ENCODE data around the gene HSFY2. TPM values are rescaled to one million over a fixed set of nuclear protein-coding genes. Genes with fewer than 3 reads are reported as not detected.
"Not testable (repeated sequence)": the region's sequence is repeated elsewhere in the genome, so short reads cannot be mapped to it uniquely, and the experiment has no call there.

HSFY2 gene
- polyA plus RNA-seq (2013, experiment 1 of 2), result 0.04 TPM
- 0.08 TPM for polyA plus RNA-seq (2013, experiment 2 of 2)

- not testable (repeated sequence) for DNase-seq (ENCODE audit: low spot score); H3K79me1 ChIP-seq (ENCODE audit: low read depth, low read length); H3K4me3 ChIP-seq (ENCODE audit: low read length in 2 of 2); H2BK5ac ChIP-seq (ENCODE audit: low read length); H2AK5ac ChIP-seq (ENCODE audit: low read depth, low read length); H3K36me3 ChIP-seq (replicated peaks in 1 of 2; ENCODE audit: control insufficient read depth in 2 of 2, insufficient read depth in 2 of 2, low read length in 2 of 2); H3K14ac ChIP-seq (ENCODE audit: low read length); H3K9ac ChIP-seq (ENCODE audit: low read depth, low read length, poor library complexity); H4K8ac ChIP-seq (ENCODE audit: low read depth, low read length); H3K27me3 ChIP-seq (ENCODE audit: control insufficient read depth in 3 of 3, insufficient read depth in 3 of 3, low read depth in 1 of 3, low read length in 3 of 3); H3K18ac ChIP-seq (ENCODE audit: low read length); H2BK120ac ChIP-seq (ENCODE audit: low read depth, low read length); H2BK15ac ChIP-seq (ENCODE audit: low read length); H2BK12ac ChIP-seq (ENCODE audit: low read length); H2AFZ ChIP-seq (ENCODE audit: low read length); H3K4me2 ChIP-seq (ENCODE audit: insufficient read depth, low read length, poor library complexity, severe bottlenecking); H3K4ac ChIP-seq (ENCODE audit: low read length); H3K9me3 ChIP-seq (replicated peaks in 1 of 2; ENCODE audit: control insufficient read depth in 2 of 2, insufficient read depth in 1 of 2, low read depth in 1 of 2, low read length in 2 of 2); H3K23ac ChIP-seq (ENCODE audit: low read depth, low read length, poor library complexity); H3K4me1 ChIP-seq (ENCODE audit: control insufficient read depth in 2 of 2, insufficient read depth in 1 of 2, low read depth in 1 of 2, low read length in 2 of 2); H3K27ac ChIP-seq (replicated peaks; ENCODE audit: low read length); H4K91ac ChIP-seq (ENCODE audit: low read depth, low read length, poor library complexity)
- no CpG with 5 or more reads among the region's 1 CpG for WGBS, 2 donors (ENCODE audit: extremely low coverage in 2 of 2, insufficient read length in 2 of 2, insufficient replicate concordance in 1 of 2)
These were observed at the start of gene HSFY2 for GRCh38 chrY:18773635-18774034. TSS of gene HSFY2 (minus strand) at chrY:18773735. CDS start at chrY:18773618, 117 bp downstream.

- H4K91ac ChIP-seq (ENCODE audit: low read depth, low read length, poor library complexity); H2AFZ ChIP-seq (ENCODE audit: low read length): not testable (repeated sequence)
- WGBS, 2 donors (ENCODE audit: extremely low coverage in 2 of 2, insufficient read length in 2 of 2, insufficient replicate concordance in 1 of 2), result no CpG with 5 or more reads among the region's 5 CpGs
These were observed 42.2 kb upstream of the HSFY2 start for GRCh38 chrY:18815751-18816150.

GRCh38 chrY:18788757-18789406 is 15.3 kb upstream of the HSFY2 start:
- not testable (repeated sequence) for H2BK5ac ChIP-seq (ENCODE audit: low read length); H3K23ac ChIP-seq (ENCODE audit: low read depth, low read length, poor library complexity); H3K4me3 ChIP-seq (ENCODE audit: low read length in 2 of 2); DNase-seq (ENCODE audit: low spot score); H2AK5ac ChIP-seq (ENCODE audit: low read depth, low read length); H3K18ac ChIP-seq (ENCODE audit: low read length); H3K4ac ChIP-seq (ENCODE audit: low read length); H2BK120ac ChIP-seq (ENCODE audit: low read depth, low read length); H3K27me3 ChIP-seq (ENCODE audit: control insufficient read depth in 3 of 3, insufficient read depth in 3 of 3, low read depth in 1 of 3, low read length in 3 of 3); H3K36me3 ChIP-seq (replicated peaks in 1 of 2; ENCODE audit: control insufficient read depth in 2 of 2, insufficient read depth in 2 of 2, low read length in 2 of 2); H3K27ac ChIP-seq (replicated peaks; ENCODE audit: low read length); H2BK15ac ChIP-seq (ENCODE audit: low read length); H3K14ac ChIP-seq (ENCODE audit: low read length); H2AFZ ChIP-seq (ENCODE audit: low read length); H3K4me2 ChIP-seq (ENCODE audit: insufficient read depth, low read length, poor library complexity, severe bottlenecking); H3K4me1 ChIP-seq (ENCODE audit: control insufficient read depth in 2 of 2, insufficient read depth in 1 of 2, low read depth in 1 of 2, low read length in 2 of 2); H3K9ac ChIP-seq (ENCODE audit: low read depth, low read length, poor library complexity); H4K91ac ChIP-seq (ENCODE audit: low read depth, low read length, poor library complexity); H4K8ac ChIP-seq (ENCODE audit: low read depth, low read length); H2BK12ac ChIP-seq (ENCODE audit: low read length); H3K79me1 ChIP-seq (ENCODE audit: low read depth, low read length); H3K9me3 ChIP-seq (replicated peaks in 1 of 2; ENCODE audit: control insufficient read depth in 2 of 2, insufficient read depth in 1 of 2, low read depth in 1 of 2, low read length in 2 of 2)
- WGBS, 2 donors (ENCODE audit: extremely low coverage in 2 of 2, insufficient read length in 2 of 2, insufficient replicate concordance in 1 of 2), result no CpG with 5 or more reads among the region's 2 CpGs

More at GRCh38 chrY:18815751-18816150, 42.2 kb upstream of the HSFY2 start:
- H2BK5ac ChIP-seq (ENCODE audit: low read length); H2BK12ac ChIP-seq (ENCODE audit: low read length); H4K8ac ChIP-seq (ENCODE audit: low read depth, low read length); H3K27ac ChIP-seq (replicated peaks; ENCODE audit: low read length); H2AK5ac ChIP-seq (ENCODE audit: low read depth, low read length); H3K18ac ChIP-seq (ENCODE audit: low read length); H3K9me3 ChIP-seq (replicated peaks in 1 of 2; ENCODE audit: control insufficient read depth in 2 of 2, insufficient read depth in 1 of 2, low read depth in 1 of 2, low read length in 2 of 2); H3K14ac ChIP-seq (ENCODE audit: low read length); H3K79me1 ChIP-seq (ENCODE audit: low read depth, low read length); H3K4me1 ChIP-seq (ENCODE audit: control insufficient read depth in 2 of 2, insufficient read depth in 1 of 2, low read depth in 1 of 2, low read length in 2 of 2); H2BK15ac ChIP-seq (ENCODE audit: low read length); H3K9ac ChIP-seq (ENCODE audit: low read depth, low read length, poor library complexity); DNase-seq (ENCODE audit: low spot score); H3K27me3 ChIP-seq (ENCODE audit: control insufficient read depth in 3 of 3, insufficient read depth in 3 of 3, low read depth in 1 of 3, low read length in 3 of 3); H2BK120ac ChIP-seq (ENCODE audit: low read depth, low read length); H3K4me2 ChIP-seq (ENCODE audit: insufficient read depth, low read length, poor library complexity, severe bottlenecking); H3K4ac ChIP-seq (ENCODE audit: low read length); H3K4me3 ChIP-seq (ENCODE audit: low read length in 2 of 2); H3K23ac ChIP-seq (ENCODE audit: low read depth, low read length, poor library complexity); H3K36me3 ChIP-seq (replicated peaks in 1 of 2; ENCODE audit: control insufficient read depth in 2 of 2, insufficient read depth in 2 of 2, low read length in 2 of 2): not testable (repeated sequence)

- not testable (repeated sequence) for H3K9me3 ChIP-seq (replicated peaks in 1 of 2; ENCODE audit: control insufficient read depth in 2 of 2, insufficient read depth in 1 of 2, low read depth in 1 of 2, low read length in 2 of 2); H2AK5ac ChIP-seq (ENCODE audit: low read depth, low read length); H3K4ac ChIP-seq (ENCODE audit: low read length); H3K9ac ChIP-seq (ENCODE audit: low read depth, low read length, poor library complexity); H2BK15ac ChIP-seq (ENCODE audit: low read length); H3K23ac ChIP-seq (ENCODE audit: low read depth, low read length, poor library complexity); DNase-seq (ENCODE audit: low spot score); H3K4me2 ChIP-seq (ENCODE audit: insufficient read depth, low read length, poor library complexity, severe bottlenecking); H2AFZ ChIP-seq (ENCODE audit: low read length); H3K4me3 ChIP-seq (ENCODE audit: low read length in 2 of 2); H3K79me1 ChIP-seq (ENCODE audit: low read depth, low read length); H2BK120ac ChIP-seq (ENCODE audit: low read depth, low read length); H4K8ac ChIP-seq (ENCODE audit: low read depth, low read length); H3K27me3 ChIP-seq (ENCODE audit: control insufficient read depth in 3 of 3, insufficient read depth in 3 of 3, low read depth in 1 of 3, low read length in 3 of 3); H4K91ac ChIP-seq (ENCODE audit: low read depth, low read length, poor library complexity); H3K18ac ChIP-seq (ENCODE audit: low read length); H3K4me1 ChIP-seq (ENCODE audit: control insufficient read depth in 2 of 2, insufficient read depth in 1 of 2, low read depth in 1 of 2, low read length in 2 of 2); H2BK5ac ChIP-seq (ENCODE audit: low read length); H2BK12ac ChIP-seq (ENCODE audit: low read length); H3K27ac ChIP-seq (replicated peaks; ENCODE audit: low read length); H3K36me3 ChIP-seq (replicated peaks in 1 of 2; ENCODE audit: control insufficient read depth in 2 of 2, insufficient read depth in 2 of 2, low read length in 2 of 2); H3K14ac ChIP-seq (ENCODE audit: low read length)
- WGBS, 2 donors (ENCODE audit: extremely low coverage in 2 of 2, insufficient read length in 2 of 2, insufficient replicate concordance in 1 of 2), result no CpG with 5 or more reads among the region's 2 CpGs
These were observed 19.5 kb downstream of the HSFY2 start for GRCh38 chrY:18754077-18754476.

Data from neuronal stem cell (in vitro differentiated cells).